GOT3 (cell line): ENCODE results near the gene ZNF275.
"Not testable (repeated sequence)": the region's sequence is repeated elsewhere in the genome, so short reads cannot be mapped to it uniquely, and the experiment has no call there.

ENCODE experiments used
- DNase-seq: peaks from one replicate; lab custom pipeline; 2025; ENCODE audit warnings: mixed read lengths; lab: John Stamatoyannopoulos, UW

Gene ZNF275

GRCh38 chrX:153319295-153320046 is 14.5 kb upstream of the ZNF275 start:
- DNase-seq: no peak

DNA sequence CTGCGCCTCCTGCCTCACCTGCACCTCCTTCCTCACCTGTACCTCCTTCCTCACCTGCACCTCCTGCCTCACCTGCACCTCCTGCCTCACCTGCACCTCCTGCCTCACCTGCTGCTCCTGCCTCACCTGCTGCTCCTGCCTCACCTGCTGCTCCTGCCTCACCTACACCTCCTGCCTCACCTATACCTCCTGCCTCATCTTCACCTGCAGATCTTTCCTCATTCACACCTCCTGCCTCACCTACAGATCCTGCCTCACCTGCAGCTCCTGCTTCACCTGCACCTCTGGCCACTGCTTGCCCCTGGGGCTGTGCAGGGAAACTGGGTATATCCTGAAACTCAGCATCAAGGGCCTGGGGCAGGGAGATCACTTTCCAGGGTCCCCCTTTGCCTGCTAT is 13.9 kb upstream of the ZNF275 start:
- DNase-seq: not testable (repeated sequence)

DNA sequence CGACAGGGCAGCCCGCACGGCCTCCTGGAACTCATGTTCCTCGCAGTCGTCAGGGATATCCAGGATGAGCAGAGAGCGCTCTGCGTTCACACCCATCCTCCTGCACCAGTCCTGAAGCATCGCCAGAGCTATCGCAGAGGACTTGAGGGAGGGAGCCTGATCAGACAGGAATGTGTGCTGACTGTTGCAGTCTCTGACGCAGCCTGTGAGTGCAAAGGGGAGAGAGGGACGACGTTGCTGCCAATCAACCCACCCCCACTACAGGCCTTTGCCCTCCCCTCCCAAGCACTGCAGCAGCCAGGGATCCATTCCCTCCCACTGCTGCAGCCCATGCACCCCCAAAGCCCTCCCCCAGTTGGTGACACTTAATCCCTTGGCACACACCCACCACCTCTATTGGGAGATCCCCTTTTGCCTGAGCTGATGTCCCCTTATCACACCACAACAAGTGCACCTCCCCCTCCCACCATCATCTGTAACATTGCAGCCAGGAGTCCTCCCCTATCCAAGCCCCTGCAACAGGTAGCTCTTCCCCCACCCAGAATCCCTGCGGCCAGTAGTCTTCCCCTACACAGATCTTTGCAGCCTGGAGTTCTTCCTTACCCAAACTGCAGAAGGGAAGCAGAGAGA is 13.3 kb upstream of the ZNF275 start:
- DNase-seq: no peak

GRCh38 chrX:153321381-153322124 is 12.4 kb upstream of the ZNF275 start, which contains the start of gene PNMA6F:
TSS of gene PNMA6F (minus strand) at chrX:153321767. CDS start at chrX:153320674, 1,093 bp downstream.
- no peak for DNase-seq

- DNase-seq: no peak
These were observed 6.4 kb upstream of the ZNF275 start for GRCh38 chrX:153327561-153327960.

GRCh38 chrX:153333266-153333665 is 687 bp upstream of the ZNF275 start:
- no peak for DNase-seq

DNA sequence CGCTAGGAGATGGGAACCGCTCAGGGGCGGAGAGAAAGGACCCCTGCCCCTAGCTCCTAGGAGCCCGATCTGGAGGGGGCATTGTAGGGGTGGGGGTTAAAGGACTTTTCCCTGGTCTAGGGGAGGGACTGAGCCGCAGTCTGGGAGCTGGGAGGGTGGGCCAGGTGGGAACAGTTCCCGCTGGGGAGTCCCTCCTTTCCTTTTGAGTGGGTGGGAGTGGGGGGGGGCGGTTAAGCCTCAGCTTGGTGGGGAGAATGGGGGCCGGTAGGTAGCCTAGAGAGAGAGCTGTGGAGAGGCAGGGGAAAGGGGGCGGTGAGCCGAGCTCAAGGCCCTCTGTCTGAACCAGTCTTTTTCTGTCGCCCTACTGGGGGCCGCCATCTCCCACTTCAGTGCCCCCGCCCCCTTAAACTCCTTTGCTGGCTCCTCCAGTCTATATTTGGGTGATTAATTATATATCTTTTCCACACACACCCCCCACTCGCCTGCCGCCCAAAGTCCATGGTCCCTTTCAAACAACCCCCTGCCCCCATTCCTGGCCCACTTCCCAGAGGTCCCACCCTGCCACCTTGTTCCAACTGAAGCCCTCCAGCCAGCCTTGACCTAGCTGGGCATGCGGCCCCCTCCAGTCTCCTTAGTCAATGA is 822 bp downstream of the ZNF275 start:
- DNase-seq: no peak

DNA sequence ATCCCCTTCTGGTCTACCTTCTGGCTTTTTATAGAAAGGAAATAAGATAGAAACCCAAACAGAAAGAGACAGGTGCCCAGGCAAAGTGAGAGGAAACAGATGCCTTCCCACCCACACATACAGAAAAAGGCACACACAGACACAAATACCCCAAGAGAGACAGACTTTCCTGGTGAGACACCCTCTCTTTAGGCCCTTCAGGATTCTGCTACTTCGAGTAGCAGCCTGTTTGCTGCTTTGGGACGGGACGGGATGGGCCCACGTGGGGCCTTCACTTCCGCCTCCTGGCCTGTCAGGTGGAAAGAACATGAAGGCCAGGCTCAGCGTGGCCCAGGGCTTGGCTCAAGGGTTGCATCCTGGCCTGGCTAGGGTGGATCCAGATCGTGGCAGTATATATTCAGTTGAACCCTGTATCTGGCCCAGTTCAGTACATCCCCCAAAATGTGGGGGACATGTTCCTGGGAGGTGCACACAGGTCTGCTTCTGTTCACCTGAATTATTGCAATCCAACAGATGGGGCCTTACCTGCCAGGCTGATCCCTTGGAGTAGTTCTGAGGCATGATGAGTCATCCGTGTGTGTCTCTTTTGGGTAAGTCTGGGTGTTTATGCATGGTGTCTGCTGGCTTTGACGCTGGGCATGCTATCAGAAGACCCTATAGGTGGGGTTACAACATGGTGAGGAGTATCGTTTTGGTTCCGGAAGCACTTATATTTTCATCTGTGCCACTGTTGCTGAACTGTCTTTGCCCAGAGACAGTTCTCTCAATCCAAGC is 2.4 kb downstream of the ZNF275 start:
- DNase-seq: no peak

DNA sequence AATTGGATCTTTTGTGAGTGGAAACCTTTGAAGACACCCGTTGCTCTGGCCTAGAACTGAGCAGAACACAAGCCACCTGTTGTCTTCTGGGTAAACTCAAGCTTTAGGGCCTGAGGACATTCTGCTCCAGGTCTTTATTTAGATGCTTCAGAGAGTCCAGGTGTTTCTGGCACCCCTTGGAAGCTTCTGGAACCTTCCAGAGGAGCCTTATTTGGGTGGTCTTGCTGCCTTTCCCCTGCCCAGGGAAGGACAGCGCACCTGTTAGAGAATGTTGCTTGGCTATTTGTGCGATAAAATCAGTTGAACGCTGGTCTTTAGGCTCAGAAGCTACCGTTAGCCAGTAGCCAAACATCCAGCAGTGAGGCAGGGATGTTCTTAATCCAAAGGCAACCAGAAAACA is 3.0 kb downstream of the ZNF275 start:
- DNase-seq: no peak

GRCh38 chrX:153338836-153339235 is 4.9 kb downstream of the ZNF275 start:
- DNase-seq: no peak

- DNase-seq: no peak
These were observed 5.7 kb downstream of the ZNF275 start for GRCh38 chrX:153339662-153340061.

GRCh38 chrX:153340111-153340510 is 6.2 kb downstream of the ZNF275 start:
- DNase-seq: no peak

GRCh38 chrX:153342762-153343558 is 9.0 kb downstream of the ZNF275 start:
- DNase-seq: no peak

DNA sequence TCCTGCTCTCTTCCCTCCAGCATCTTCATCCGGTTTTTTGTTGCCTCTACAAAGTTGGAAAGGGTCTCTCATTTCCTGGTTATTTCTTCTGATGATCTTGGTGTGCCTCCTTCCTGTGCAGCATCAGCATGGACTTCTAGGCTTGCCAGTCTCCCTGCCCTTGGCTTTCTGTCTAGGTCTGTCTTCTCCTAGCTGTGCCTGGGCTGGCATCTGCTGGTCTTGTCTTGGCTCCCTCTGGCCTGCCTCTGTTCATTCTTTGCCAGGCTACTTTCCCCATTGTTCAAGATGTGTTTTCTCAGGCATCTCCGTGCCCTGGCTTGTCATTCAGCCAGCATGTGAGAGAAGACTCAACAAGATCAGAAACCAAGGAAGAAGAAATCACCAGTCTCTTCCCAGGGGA is 9.7 kb downstream of the ZNF275 start:
- DNase-seq: no peak

GRCh38 chrX:153347530-153347929 is 13.6 kb downstream of the ZNF275 start:
- no peak for DNase-seq

GRCh38 chrX:153348421-153348820 is 14.5 kb downstream of the ZNF275 start:
- DNase-seq: no peak

DNA sequence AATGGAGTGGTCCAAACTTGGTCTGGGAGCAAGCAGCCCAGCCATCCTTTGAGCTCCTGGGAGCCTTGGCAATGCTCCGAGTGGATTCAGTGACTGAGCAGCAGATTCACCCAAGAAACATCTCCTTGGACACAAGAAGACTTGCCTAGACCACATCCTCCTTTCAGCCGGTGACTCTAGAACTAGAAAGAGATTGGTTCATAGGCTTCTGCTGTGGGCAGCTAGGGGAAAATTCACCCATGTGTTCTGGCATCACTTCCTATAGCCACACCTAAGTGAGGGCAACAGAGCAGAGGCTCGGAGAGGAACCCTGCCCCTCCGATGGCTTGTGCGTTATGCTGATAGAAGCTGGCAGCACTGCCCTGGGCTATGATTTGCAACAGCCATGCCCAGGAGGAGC is 16.0 kb downstream of the ZNF275 start:
- DNase-seq: no peak

- DNase-seq: no peak
These were observed 18.0 kb downstream of the ZNF275 start for GRCh38 chrX:153351981-153352380.

DNA sequence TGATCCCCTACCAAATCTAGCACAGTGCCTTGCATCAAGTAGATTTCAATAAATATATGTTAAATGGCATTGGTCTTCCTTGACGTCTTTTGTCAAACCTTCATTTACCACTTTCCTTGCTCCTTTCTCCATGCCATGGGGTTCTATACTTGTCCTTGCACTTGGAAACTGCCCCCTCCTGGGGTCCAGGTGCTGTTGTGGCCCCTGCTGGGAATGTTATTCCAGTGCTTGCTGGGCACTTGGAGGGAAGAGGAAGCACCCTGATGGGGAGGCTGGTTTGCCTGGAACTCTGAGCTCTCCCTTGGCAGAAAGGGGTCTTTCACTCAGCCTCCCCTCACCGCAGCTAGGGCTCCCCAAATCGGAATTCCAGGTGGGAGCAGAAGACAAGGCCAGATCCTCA is 18.9 kb downstream of the ZNF275 start:
- no peak for DNase-seq

- no peak for DNase-seq
These were observed 19.5 kb downstream of the ZNF275 start for GRCh38 chrX:153353416-153353815.

- DNase-seq: no peak
These were observed 23.9 kb downstream of the ZNF275 start for GRCh38 chrX:153357877-153358276.
